Measurements from ENCODE around the gene BMF.
A peak's percentile ranks its signal among the peaks of the same experiment; 100 is the strongest.

Gene BMF

DNA sequence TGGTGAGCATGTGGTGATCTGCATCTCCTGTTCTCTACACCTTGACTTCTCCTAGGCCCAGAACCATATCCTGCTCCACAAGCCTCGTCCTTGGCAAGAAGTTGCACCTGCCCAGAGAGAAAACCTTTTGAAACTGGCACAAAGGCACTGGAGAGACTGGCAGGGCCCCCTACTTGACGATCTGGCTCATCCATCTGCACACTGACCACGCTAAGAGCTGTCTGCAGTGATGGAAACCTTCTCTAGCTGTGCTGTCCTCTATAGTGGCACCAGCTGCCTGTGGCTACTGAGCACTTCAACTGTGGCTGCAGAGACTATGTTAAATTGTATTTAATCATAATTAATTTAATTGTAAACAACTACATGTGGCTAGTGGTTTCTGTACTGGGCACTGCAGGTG, 43.5 kb downstream of the BMF start:
- DNase-seq (ENCODE audit: low read depth) = no peak

- peak; percentile 52 for DNase-seq (ENCODE audit: low read depth)
Measured at GRCh38 chr15:40064231-40064894, 44.3 kb downstream of the BMF start.

- peak; percentile 43 for DNase-seq (ENCODE audit: low read depth)
Measured at GRCh38 chr15:40063563-40064011, 45.1 kb downstream of the BMF start.

- no peak for DNase-seq (ENCODE audit: low read depth)
Measured at GRCh38 chr15:40062816-40063562, 45.7 kb downstream of the BMF start.

DNA sequence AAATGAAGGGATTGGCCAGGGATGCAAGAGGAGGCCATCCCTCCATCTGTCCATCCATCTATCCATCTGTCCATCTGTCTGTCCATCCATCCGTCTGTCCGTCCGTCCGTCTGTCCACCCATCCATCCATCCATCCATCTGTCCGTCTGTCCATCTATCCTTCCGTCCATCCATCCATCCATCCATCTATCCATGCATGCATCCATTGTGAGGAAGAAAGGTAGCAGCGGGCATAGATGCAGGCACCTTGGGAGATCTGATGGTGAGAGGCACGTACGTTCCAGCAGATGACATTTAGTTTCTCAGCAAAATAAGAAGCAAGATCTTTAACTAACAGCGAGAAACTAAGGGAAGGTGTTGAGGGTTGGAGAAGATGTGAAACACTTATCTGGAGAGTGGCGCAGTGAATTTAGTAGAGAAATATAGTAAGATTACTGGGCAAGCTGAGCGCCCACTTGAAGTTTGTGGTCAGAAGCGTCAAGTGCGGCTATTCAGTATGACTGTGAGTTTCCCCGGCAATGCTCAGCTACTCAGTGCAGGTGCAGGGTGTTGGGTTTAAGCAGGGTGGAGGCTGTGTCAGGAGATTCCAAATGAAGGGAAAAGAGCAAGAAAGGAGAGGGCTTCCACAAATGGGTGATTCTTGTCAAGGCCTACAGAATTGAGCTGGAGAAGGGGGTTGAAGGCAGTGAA, 47.3 kb downstream of the BMF start:
- no peak for DNase-seq (ENCODE audit: low read depth)

DNA sequence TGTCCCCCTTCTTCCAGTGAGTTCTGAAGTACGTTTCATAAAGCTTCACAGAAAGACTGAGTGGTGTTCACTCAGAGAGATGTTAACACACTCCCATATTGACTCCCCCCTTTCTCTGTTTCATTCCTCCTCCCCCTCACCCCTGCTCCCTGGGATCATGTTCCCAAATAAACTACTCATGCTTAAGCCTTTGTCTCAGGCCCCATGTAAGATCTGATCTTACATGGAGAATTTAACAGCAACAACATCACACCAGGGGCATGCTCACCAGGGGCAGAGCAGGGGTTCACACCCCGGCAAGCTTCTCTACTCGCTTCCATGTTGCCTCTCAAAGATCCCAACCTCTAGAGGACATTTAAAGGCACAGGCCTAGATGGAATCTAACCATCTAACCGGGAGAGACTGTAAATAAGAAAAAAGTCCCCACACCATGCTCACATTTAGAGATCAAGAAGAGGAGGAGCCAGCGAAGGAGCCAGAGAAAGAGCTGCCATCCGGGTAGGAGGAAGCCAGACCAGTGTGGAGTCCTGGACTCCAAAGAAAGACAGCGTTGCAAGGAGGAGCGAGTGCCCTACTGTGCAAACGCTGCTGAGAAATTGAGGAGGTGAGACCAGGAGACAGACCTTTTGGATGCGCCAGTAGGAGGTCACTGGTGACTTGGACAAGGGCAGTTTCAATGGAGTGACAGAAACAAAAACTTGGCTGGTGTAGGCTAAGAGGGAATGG, 48.3 kb downstream of the BMF start:
- no peak for DNase-seq (ENCODE audit: low read depth)

GRCh38 chr15:40059821-40060220, 48.9 kb downstream of the BMF start:
- DNase-seq (ENCODE audit: low read depth) = no peak

GRCh38 chr15:40058476-40059140, 50.1 kb downstream of the BMF start:
- peak; percentile 14 for DNase-seq (ENCODE audit: low read depth)

DNA sequence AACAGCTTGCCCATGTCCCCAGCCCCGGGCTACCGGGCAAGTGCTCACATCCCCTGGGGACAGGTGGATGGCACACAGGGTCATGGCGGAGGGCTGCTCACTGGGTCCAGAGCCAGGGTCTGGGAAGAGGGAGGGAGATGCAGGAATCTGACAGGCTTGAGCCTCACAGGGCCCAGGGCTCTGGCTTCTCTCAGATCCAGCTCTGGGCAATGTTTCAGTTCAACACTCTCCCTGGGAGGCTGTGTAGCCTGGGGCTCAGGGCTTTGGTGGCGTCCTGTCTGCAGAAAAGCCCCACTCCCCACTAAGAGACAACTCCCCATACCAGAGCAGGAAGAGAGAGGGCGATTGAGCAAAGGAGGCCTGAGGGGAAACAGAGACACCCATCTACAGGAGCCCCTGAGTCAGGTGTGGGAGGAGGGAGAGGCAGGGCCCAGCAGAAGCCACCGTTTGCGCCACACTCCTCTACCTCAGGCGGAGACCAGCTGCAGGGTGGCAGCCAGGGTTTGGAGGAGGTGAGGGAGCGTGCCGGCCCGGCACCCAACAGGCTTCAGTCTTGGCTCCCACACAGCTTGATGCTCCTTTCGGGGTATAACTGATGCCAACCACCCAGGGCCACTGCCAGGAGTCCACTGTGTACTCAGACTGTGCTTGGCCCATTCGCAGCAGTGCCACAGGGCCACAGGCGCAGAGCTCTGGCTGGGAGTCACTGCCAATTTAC, 52.9 kb downstream of the BMF start:
- DNase-seq (ENCODE audit: low read depth) = no peak

DNA sequence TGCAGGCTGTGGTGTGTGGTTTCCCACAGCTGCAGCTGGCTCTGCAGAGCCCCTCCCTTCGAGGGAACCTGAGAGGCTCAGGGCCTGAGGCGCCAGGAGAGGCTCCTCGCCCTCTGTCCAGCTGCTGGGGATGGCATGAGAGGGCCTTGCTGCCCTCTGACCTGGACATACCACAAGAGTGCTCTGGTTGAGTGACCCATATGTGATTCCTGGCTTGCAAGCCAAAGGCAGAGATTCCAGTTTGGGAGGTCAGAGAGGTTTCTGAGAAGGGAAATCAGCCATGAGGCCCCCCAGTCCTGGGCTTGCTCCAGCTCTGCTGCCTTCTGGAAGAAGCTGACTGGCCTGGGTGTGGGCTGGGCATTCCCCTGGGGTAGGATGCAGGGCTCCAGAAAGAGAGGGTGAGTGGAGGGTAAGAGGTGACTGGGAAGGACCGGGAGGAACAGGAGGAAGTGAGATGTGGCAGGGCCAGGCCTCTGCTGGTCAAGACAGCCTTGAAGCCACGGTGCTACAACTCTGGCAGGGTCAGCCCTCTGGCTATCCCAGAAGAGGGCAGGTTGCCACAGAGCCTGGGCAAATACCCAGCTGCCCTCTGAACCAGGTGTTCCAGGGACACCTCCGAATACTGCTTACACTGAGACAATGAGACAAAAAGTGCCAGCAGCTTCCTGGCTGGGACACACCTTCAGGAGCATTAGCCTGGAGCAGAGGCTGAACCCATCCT, 53.7 kb downstream of the BMF start:
- peak; percentile 16 for DNase-seq (ENCODE audit: low read depth)

- no peak for DNase-seq (ENCODE audit: low read depth)
Measured at GRCh38 chr15:40054605-40054854, 54.1 kb downstream of the BMF start.

GRCh38 chr15:40053831-40054604, 54.7 kb downstream of the BMF start:
- DNase-seq (ENCODE audit: low read depth) = no peak

DNA sequence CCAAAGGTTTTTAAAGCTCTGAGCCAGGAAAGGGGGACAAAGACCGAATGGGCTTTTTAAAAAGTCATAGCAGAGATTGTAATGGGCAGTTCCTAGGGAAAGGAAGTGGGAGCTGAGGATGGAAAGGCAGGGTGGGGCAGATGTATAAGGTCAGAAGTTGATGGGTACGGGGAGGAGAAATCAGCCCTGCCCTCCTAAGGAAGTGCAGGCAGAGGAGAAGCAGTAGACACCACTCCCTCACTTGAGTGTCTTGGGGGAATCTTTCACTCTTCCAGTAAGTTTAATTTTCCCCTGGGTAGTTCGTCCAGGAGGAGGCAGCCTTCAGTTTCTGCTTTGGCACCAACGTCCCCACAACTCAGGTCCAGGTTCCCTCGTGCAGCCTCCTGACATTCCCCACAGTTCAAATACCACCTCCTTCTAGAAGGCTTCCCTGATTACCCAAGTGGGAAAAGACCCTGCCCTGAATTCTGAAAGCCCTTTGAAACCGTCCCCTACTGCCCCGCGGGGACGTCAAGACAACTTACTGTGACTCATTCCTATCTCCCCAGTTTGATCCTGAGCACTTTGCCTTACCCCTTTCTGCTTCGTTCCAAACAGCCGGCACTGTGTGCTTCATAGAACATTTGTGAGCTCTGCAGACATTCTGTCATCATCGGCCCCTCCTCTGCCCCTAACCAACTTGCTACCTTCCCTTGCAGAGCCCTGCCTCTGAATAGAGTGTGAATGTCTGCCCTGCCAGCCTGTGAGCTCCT, 55.4 kb downstream of the BMF start:
- DNase-seq (ENCODE audit: low read depth) = no peak

GRCh38 chr15:40052604-40053003, 56.1 kb downstream of the BMF start:
- DNase-seq (ENCODE audit: low read depth) = no peak

DNA sequence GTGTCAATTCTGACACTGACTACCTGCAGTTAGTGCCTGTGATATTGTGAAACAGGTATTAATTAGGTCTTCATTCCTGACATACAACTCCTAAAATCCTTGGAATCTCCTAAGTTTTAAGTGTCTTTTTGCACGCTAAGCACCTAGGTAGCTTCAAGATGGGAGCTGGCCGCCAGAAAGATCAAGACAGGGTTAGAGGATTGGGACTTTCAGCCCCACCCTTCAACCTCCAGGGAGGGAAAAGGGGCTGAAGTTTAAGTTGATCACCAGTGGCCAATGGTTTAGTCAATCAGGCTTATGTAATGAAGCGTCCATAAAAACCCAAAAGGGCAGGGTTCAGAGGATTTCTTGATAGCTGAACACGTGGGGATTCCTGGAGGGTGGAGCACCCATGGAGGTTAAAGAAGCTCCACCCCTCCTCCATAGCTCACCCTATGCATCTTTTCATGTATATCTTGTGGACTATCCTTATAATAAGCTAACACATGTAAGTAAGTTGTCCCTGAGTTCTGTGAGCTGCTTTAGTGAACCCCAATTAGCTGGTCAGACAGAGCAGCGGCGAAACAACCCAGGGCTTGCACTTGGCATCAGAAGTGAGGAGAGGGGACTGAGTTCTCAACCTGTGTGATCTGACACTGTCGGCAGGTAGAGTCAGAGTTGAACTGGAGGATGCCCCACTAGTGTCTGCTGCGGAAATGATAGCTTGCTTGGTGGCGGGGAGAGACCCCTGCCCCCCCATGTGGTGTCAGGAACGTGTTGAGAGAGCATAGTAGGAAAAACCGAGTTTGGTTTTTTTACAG, 56.9 kb downstream of the BMF start:
- DNase-seq (ENCODE audit: low read depth) = no peak

DNA sequence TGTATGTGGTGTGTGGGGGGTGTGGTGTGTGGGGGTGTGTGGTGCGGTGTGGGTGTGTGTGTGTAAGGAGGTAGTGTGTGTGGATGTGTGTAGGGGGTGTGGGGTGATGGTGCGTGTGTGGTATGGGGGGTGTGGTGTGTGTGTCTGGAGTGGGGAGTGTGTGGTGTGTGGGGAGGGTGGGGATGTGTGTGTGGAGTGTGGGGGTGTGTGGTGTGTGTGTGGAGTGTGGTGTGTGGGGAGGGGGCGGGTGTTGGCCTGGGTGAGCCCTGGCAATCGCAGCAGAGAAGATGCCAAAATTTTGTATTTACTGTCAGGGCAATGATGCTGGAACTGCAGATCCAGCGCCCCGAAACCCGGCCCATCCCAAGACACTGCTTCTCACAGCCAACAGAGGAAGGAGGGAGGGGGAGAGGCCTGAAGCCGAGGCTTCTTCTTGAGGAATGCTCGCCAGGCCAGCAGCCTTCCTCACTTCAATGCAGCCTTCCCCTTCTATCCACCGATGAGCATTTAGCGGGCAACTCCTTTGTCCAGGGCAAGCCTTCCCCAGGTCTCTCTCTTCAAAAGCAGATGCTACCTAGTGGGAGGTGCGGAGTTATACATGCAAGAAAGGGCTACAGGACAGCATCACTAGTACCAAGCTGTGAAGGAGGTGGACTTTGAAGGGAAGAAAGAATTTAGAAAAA, 57.8 kb downstream of the BMF start:
- no peak for DNase-seq (ENCODE audit: low read depth)

DNA sequence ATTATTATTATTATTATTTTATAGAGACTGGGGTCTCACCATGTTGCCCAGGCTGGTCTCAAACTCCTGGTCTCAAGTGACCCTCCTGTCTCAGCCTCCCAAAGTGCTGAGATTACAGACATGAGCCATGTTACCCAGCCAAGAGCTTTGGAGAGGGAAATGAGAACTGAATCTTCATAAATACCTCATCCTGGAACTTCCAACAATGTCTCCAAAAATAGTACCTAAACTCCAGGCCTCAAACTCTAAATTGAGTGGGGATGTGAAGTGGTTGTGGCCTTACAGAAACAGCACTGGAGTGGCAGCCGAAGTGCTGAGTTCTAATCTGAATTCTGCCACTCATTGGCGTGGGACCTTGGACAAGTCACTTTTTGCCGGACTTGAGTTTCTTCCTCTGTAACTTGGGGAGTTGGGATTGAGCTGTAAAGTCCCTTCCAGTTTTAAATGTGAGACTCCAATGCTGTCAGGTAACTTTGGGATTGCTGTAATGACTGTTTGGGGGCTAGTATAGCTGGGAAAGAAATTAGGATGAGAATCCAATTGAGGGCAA, 59.7 kb downstream of the BMF start:
- no peak for DNase-seq (ENCODE audit: low read depth)
